ENCODE measurements around the gene PIAS4.
"Not testable (repeated sequence)": the region's sequence is repeated elsewhere in the genome, so short reads cannot be mapped to it uniquely, and the experiment has no call there.

The PIAS4 gene

GRCh38 chr19:3998667-3999412, 8.7 kb upstream of the PIAS4 start:
- DNase-seq, result not testable (repeated sequence)

- DNase-seq, result not testable (repeated sequence)
Observed at GRCh38 chr19:4000798-4001197, 6.7 kb upstream of the PIAS4 start.

- DNase-seq, result not testable (repeated sequence)
Observed at GRCh38 chr19:4005436-4005835, 2.1 kb upstream of the PIAS4 start.

DNA sequence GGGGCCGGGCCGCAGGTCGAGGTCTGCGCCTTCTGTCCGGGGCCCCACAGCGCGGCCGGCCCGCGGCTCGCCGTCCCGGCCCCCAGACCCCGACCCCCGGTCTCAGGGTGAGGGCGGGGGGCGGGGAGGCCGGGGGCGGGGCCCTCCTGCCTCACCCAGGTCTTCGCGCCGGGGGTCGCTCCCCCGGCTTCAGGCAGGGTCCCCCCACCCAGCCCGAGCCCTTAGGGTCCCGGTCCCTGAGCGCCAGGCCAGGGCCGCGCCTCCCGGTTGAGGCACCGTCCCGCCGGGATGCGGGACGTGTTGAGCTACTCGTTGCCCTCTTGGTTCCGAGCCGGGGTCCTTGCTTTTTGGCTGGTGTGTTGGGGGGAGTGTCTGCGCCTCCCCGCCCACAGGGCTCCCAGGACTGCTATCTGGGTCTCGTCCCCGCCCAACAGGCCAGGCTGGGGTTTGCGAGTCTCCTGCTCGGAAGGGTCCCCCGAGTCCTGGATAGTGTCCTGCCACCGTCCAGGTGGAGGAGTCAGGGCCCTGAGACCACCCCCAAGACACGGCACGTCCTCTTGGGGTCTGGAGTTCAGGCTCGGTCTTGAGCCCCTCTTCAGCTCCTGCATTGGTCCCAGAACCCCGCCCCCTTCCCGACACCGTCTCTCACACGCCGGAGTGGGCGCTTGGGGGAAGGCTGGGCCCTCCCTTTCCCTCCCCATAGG, 452 bp downstream of the PIAS4 start:
- DNase-seq, result no peak

DNA sequence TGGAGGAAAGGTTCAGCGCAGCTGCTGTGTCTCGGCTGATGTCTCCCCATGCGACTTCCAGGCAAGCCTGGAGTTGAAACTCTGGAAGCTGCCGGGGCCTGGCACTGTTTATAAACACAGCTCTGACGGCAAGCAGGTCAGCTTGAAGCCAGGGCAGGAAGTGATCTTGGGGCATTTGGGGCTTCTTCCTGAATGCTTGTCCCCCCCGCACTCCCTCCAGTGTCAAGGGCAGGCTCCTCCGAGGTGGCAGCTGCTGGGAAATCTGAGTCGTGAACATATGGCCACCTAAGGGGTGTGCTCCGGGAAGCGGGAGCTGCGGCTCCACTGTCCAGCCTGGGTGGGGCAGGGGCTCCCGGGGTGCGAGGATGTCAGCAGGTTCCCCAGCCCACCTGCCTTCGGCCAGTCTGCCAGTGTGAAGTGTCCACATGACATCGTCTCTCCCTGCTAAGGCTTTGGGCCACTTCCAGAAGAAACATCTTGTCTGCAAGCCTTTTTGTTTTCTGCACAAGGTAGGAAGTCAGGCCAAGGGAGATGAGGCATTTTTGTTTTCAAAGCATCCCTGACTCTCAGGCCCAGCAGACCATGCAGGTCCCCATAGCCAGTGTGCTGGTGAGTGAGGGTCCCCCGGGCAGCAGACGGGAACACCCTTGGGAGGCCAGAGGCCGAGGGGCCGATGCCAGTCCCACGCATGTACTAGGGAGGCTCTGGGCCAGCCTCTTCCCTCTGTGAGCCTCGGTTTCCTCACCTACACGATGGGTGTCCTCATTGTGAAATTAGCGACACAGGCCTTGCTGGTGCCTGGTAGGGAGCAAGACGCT, 2.7 kb downstream of the PIAS4 start:
- DNase-seq, result no peak

- DNase-seq, result no peak
Observed at GRCh38 chr19:4010808-4011110, 3.2 kb downstream of the PIAS4 start.

GRCh38 chr19:4011430-4011829, 3.9 kb downstream of the PIAS4 start:
- not testable (repeated sequence) for DNase-seq

DNA sequence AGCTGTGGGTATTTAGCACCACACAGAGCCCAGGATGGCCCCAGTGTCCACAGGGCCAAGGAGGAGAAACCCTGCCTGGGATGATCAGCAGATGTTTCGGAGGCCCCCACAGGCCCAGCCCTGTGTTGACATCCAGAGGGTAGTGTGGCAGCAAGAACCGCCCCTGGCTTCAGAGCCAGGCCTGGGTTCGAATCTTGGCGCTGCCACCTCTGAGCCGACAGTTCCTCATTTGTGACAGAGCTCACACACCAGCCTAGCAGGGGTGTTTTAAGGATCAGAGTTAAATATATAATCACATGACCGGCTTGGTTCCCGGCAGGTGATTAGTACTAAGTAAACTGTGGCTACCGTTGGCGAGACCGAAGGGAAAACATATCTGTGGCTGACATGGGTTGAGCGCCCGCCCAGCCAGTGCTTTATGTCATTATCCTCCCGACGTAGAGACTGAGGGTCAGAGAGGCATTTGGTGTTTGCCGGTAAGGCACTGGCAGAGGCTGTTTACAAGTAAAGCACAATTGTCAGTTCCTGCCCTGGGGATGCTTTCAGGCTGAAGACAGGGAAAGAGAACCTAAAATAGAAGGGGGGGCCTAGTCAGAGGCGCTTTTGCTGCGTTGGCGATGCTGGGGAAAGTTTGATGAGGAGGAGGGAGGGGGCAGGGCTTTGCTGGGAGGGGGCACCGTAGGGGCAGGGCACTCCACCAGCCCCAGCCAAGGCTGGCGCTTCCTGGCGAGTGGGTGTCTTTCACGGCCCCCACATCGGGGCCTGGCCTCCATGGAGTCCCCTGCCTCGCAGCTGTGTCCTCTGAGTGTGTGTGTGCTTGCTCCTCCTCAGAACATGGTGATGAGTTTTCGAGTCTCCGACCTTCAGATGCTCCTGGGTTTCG, 4.8 kb downstream of the PIAS4 start:
- DNase-seq, result no peak

GRCh38 chr19:4012975-4013634, 5.6 kb downstream of the PIAS4 start:
- no peak for DNase-seq

DNA sequence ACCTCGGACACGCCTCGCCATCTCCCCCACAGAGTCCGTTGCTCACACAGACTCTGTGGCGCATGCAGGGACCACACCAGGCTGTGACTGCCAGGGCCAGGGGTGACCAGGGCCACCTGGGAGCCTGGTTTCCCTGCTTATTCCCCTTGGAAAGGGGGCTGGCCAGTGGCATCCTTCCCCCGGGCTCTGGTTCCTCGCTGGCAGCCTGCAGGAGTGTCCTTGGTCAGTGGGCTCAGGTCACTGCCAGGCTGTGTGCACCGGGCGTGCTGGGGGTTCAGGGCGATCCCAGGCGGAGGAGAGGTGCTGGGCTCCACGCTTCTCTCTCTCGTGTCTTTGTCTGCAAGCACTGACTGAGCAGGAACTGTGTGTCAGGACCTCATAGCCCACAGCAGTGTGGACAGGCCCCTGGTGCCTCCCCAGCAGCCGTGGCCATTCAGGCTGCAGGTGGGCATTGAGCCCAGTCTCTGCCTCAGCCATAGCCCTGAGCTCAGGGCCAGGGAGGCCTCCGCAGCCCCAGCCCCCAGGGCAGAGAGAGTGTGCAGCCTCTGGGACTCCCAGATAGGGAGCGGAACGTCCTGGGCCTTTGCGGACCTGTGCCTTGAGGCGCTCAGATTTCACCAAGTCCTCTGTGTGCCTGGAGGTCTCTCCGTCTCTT, 6.5 kb downstream of the PIAS4 start:
- DNase-seq, result no peak

DNA sequence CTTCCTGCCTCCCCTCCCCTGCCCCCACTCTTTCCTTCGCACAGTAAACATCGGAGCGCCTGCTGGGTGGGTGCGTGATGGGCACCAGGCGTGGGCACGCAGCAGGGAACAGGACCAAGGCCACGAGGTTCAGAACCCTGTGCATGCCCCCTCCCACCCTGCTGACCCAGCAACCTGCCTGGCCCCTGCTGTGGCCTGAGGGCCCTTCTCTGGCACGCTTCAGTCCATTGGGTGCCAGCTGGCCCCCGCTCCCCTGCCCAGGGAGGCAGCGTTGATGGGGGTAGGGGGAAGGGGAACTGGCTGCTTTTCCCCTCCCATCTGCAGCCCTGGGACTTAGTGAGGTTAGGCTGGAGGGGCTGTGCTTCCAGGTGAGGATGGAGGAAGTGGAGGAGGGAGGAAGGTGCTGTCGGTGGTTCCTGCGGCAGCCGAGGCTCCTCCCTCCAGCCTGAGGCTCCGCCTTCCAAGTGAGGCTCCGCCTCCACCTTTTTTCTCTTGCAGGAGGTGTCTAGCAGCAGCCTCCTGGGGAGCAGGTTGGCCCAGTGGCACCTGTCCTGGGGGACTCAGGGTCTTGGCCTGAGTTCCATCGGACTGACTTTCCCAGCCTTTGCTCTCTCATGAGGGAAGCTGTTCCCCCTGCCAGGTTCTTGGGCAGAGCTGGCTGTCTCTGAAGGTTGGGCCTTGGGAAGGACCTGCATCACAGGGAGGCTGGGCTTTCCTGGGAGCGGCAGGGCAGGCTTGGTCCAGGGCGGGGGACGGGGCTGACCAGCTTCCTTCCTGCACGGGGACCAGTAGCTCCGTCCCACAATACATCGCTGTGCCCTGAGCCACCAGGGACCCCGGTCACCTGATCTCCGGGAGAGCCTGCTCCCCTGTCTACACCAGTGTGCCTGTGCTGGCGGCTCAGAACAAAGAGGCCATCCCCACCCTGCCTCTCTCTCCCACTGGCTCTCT, 7.3 kb downstream of the PIAS4 start:
- DNase-seq, result no peak

GRCh38 chr19:4015705-4016402, 8.3 kb downstream of the PIAS4 start:
- DNase-seq, result no peak

GRCh38 chr19:4016486-4016885, 8.9 kb downstream of the PIAS4 start:
- DNase-seq, result no peak

DNA sequence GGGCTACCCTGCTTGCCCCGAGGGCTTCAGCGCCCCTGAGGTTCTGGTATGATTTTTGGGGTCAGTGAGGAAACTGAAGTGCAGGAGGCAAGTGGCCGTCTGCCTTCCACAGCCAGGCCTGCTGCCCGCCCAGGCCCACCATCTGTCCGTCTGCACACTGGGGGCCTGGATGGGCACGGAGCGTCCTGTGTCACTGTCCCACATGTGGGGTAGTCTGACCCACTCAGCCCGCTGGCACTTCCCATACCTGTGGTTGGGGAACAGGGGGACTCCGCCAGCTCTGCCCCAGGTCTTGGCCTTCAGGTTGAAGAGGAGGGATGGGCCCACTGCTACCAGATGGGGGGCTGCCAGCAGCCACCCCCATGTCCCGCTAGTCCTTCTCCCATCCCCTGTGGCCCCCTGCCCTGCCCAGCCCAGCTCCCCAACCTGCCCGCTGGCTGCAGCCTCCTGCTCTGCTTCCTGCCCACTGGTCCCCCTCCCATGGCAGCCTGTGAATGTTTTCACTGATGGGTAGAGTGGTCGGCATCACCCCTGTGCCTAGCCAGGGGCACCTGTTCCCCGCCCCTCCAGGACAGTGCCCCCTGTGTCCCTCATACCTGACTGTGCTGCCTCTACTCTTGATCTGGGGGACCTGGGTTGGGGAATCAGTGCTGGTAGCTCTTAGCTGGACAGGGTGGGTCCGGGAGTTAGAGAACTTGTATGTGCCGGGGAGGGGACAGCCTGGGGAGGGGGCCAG, 9.5 kb downstream of the PIAS4 start:
- no peak for DNase-seq

DNA sequence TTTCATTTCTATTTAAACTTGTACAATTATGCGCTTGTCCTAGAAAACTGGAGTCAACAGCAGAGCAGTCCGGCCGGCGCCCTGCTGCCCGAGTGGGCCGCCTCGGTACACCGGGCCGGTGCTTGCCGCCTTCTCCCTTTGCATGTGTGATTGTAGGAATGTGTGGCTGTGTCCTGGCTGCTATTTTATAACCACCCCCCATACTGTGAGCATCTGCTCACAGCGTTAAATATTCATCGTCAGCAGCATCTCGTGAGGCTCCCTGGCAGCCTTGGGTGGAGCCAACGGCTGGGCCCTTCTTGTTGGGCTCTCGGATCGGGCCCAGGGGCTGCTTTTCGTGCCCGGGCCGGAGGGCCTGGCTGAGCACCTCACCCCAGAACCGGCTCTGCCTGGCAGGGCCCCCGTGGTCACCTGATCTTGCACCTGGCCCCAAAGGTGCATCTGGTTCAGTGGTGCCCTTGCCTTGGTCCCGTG, 10.6 kb downstream of the PIAS4 start:
- DNase-seq, result no peak

DNA sequence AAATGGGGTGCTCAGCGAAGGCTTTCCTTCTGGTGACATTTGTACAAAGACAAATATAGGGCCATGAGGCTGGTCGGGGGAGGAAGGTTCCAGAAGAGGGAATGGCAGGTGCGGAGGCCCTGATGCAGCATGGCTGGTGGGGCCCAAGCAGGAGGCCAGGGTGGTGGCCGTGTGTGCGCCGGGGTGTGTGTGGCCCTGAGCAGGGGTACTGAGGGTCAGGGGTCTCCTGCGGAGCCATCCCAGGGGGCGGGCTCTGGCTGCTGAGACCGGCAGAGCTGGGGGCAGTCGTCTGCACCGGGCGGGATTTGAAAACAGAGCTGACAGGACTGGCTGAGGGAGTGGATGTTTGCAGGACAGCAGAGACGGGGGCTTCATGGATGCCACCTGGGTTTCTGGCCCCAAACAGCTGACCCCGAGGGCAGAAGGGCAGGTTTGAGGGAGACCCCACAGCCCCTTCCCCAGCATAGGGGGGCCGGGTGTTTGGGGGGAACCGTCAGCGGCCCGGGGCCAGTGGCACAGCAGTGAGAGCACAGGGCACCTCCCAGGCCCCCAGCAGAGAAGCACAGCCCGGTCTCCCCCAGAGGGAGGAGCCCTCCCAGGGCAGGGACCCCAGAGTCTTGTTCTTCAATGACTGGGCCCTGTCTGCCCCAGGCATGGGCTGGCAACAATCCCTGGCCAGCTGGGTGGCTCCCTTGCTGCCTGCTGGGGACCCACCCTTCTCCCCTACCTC, 11.4 kb downstream of the PIAS4 start:
- no peak for DNase-seq

DNA sequence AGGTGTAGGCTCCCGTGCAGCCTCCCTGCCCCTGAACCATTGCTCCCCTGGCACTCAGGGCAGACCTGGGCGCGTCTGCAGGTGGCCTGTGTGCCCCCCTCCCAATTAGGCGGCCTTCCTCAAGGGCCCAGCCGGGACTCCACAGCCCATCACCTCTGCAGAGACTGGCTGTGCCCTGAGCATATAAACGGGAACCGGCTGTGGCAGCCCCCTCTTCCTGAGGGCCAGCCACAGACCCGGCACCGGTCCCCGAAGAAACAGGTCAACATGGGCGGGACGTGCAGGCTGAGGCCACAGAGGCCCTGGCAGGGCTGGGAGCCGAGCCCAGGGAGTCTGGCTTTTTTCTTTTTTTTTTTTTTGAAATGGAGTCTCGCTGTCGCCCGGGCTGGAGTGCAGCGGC, 12.0 kb downstream of the PIAS4 start:
- DNase-seq, result no peak
